Midbrain (tissue), 1 donor: Measurements from ENCODE around the gene ELOB.
"Not testable (repeated sequence)": the region's sequence is repeated elsewhere in the genome, so short reads cannot be mapped to it uniquely, and the experiment has no call there.

Experiments
- DNase-seq: peaks from one replicate; lab custom pipeline; 2025; lab: John Stamatoyannopoulos, UW

The ELOB gene

GRCh38 chr16:2748757-2749455 is 28.2 kb downstream of the ELOB start:
- no peak for DNase-seq

- DNase-seq: no peak
Observed at GRCh38 chr16:2745961-2746360, 31.1 kb downstream of the ELOB start.

- DNase-seq: no peak
Observed at GRCh38 chr16:2745116-2745890, 31.8 kb downstream of the ELOB start.

GRCh38 chr16:2744711-2745110 is 32.4 kb downstream of the ELOB start:
- DNase-seq: no peak

- DNase-seq: no peak
Observed at GRCh38 chr16:2743007-2743810, 33.9 kb downstream of the ELOB start.

- DNase-seq: no peak
Observed at GRCh38 chr16:2742323-2743006, 34.6 kb downstream of the ELOB start.

- DNase-seq: no peak
Observed at GRCh38 chr16:2741168-2741567, 35.9 kb downstream of the ELOB start.

- no peak for DNase-seq
Observed at GRCh38 chr16:2740476-2740875, 36.6 kb downstream of the ELOB start.

GRCh38 chr16:2739625-2740430 is 37.3 kb downstream of the ELOB start:
- DNase-seq: no peak

DNA sequence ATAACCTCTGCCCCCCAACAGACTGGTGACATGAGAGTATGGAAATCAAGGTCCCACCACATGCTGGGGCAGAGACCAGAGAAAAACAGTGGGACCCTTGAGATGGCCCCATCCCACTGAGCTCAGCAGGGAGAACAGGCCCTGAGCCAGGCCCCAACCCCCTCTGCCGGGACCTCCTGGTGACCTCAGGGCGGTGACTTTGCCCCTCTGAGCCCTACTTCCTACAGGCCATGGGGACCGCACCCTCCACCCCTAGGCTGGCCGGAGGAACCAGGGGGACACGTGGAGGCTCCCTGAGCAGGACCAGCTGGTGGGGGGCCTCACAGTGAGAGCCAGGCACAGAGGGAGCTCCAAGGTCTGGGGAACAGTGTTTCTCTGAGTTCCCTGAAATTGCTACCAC is 38.5 kb downstream of the ELOB start:
- no peak for DNase-seq

DNA sequence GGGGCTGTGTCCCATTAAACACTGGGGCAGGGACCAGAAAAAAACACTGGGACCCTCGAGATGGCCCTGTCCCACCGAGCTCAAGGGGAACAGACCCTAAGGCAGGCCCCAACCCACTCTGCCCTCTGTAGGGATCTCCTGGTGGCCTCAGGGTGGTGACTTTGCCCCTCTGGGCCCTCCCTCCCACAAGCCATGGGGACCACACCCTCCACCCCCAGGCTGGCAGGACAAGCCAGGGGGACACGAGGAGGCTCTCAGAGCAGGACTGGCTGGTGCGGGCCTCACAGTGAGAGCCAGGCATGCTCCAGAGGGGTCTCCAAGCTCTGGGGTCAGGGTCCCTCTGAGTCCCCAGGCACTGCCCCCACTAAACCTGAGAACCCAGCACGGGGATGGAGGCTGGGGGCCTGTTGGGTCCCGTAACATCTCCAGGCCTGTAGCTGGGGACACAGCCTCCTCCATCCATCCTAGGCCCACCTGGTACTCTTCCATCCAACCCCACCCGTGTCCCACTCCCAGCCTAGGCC is 39.1 kb downstream of the ELOB start:
- DNase-seq: no peak

DNA sequence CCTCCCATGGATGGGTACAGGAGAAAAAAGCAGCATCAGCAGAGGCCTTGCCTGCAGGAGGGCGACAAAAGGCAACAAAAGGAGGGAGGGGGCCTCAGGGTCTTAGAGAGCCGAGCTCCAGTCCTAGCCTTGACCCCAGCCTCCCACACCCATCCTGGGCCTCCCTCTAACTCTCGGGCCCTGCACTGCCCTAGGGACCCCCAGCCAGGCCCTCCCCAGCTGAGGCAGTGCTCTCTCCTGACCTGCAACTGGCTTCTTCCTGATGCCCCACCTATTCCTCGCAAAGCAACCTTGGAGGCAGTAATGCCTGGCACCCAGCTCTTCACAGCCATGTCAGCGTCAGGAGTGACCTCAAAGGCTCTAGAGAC is 39.9 kb downstream of the ELOB start:
- DNase-seq: no peak

DNA sequence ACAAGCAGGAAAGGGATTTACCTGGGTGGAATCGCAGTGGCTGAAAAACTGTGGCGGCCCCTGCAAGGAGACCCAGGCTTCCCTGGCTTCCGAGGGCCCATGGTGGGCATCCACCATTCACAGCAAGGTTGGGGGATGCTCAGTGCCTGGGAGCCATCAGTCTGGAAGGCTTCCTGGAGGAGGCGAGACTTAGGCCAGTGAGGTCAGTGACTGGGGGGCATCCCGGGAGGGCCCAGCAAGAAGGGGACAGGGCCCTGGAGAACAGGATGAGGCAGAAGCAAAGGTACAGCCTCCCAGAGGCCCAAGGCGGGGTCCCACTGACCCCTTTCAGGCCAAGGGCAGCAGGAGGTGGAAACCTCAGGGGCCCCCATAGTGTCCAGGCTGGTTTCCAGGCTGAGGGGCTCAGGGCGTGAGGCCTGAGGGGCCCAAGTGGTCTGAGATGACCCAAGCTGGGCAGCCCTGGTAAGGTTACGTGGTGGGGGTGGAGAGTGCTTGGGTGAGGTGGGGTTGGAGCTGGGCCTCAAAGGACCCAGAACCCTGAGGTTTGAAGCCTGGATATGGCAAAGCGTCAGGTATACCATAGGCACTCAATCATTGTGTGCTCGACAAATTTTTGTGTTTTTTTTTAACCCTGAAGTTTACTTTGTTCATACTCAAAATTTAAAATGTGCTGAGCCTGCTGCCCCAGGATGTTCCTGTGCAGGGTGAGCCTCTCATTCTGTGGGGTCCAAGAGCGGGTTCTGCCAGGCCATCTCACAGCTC is 40.4 kb downstream of the ELOB start:
- no peak for DNase-seq

GRCh38 chr16:2734844-2735515 is 42.1 kb downstream of the ELOB start:
- no peak for DNase-seq

DNA sequence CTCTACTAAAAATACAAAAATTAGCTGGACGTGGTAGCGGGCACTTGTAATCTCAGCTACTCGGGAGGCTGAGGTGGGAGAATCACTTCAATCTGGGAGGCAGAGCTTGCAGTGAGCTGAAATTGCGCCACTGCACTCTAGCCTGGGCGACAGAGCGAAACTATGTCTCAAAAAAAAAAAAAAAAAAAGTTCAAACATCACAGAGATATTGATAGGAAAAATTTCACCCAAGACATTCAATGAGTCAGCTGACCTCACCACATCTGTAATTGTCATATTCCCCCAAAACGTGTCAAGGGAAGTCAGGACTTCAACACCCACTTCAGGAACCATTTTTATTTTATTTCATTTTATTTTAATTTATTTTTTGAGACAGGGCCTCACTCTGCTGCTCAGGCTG is 49.0 kb downstream of the ELOB start:
- DNase-seq: no peak

DNA sequence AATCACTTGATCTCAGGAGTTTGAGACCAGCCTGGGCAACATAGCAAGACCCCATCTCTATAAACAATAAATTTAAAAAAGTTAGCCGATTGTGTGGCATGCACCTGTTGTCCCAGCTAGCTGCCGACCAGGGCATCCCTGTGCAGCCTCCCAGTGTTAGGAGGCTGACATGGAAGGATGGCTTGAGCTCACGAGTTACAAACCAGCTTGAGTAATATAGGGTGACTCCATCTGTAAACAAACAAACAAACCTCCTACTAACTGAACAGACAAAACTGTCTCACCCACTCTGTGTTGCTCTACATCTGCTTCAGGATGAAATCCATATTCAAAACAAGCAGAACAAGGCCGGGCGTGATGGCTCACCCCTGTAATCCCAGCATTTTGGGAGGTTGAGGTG is 50.2 kb downstream of the ELOB start:
- DNase-seq: no peak

DNA sequence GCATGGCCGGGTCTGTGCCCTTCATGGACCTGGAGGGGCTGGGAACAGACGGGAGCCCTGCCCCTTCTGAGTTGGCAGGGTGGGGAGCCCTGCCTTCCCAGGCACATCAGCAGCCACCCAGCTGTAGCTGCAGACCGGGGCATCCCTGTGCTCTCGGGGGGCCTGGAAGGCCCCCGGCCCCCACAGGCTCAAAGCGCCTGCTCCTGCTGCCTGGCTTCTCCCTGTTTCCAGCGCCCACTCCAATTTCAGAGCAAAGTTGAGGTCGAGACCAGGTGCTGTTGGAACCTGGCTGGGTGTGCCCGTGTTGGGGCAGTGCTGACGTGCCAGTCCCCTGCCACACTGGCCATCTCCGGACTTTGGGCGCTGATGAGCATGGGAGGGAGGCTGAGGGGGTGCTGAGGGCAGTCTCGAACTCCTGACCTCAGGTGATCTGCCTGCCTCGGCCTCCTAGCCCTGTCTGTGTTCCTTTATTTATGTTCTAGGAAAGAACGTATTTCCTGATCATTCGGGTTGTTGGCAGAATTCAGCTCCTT is 52.2 kb downstream of the ELOB start:
- no peak for DNase-seq

- DNase-seq: no peak
Observed at GRCh38 chr16:2724088-2724676, 52.9 kb downstream of the ELOB start.

DNA sequence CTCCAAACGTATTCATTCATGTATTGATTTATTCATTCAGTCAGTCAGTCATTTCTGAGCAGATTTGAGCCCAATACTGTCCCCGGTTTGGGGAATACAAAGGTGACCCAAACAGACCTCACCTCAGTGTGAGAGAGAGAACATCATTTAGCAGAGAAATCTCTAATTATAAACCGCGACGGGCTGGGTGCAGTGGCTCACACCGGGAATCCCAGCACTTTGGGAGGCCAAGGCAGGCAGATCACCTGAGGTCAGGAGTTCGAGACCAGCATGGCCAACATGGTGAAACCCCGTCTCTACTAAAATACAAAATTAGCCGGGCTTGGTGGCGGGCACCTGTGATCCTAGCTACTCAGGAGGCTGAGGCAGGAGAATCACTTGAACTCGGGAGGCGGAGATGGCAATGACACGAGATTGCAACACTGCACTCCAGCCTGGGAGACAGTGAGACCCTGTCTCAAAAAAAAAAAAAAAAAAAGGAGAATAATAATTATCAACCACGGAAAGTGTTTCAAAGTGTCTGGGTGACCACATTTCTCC is 55.4 kb downstream of the ELOB start:
- DNase-seq: not testable (repeated sequence)
